HCT116 (cell line): ENCODE data around the gene ADAM23. TPM values are rescaled to one million over a fixed set of nuclear protein-coding genes. Genes with fewer than 3 reads are reported as not detected.

ENCODE experiments used
- ATAC-seq: fragments of 200-7000 bp; cut with Tn5 transposase; 2 replicates; pipeline ENCODE4 v1.9.1; 2020; ENCODE audit warnings: mild to moderate bottlenecking, moderate library complexity
- BruUV-seq: library from RNA; stranded (reverse); fragments of 400-500 nt; replicated peaks from 2 replicates; lab custom pipeline; 2021; lab: Mats Ljungman, UMichigan
- CTCF ChIA-PET: fragments of 300-600 bp; sonication (Branson Sonifier 250); formaldehyde crosslinking; loops from one replicate; lab custom pipeline; 2021; ENCODE audit warnings: antibody characterized with exemption; lab: Charles Lee
- POLR2A ChIA-PET: fragments of 300-600, 350-600 bp; sonication (Branson Sonifier 250); formaldehyde crosslinking; loops from one replicate; lab custom pipeline; 2021; ENCODE audit warnings: antibody characterized with exemption; lab: Charles Lee
- RAD21 ChIA-PET, 2 experiments: fragments of 300-600 bp; sonication (Branson Sonifier 250); formaldehyde crosslinking; loops; one replicate each; lab custom pipeline; 2023; ENCODE audit warnings: low total read pairs in 2 of 2; ENCODE audit not compliant: uncharacterized antibody in 2 of 2, unreplicated experiment in 2 of 2, low non-redundant PET in 1 of 2; lab: Charles Lee
- DNase-seq: peaks from one replicate; pipeline ENCODE4 v3.0.0-alpha.2; 2010; ENCODE audit warnings: low read depth, low spot score
- H2AFZ ChIP-seq: fragments of 200-600 bp; shearing (Covaris generic), sonication (generic); 2 replicates; pipeline ENCODE4 v1.6.1; 2017; ENCODE audit warnings: low read depth, mixed run types, mixed read lengths, antibody characterized with exemption, low read length; ENCODE audit not compliant: poor library complexity, severe bottlenecking
- H3K27ac ChIP-seq: 2 replicates; pipeline ENCODE4 v1.5.1; 2012; ENCODE audit warnings: low read depth, low read length
- H3K27me3 ChIP-seq: fragments of 200-600 bp; sonication (generic); 2 replicates; pipeline ENCODE4 v1.6.1; 2016; ENCODE audit warnings: mixed run types, low read length, mixed read lengths; ENCODE audit not compliant: insufficient read depth
- H3K36me3 ChIP-seq, 2 experiments: fragments of 200-500 bp in 1 of 2; fragments of 200-600 bp in 1 of 2; sonication (Bioruptor generic) in 1 of 2; sonication (generic) in 1 of 2; 2 replicates each; pipeline versions ENCODE4 v1.5.1 to v1.6.1; 2014 to 2016; ENCODE audit warnings: low read length in 2 of 2, inconsistent platforms in 1 of 2, mixed read lengths in 1 of 2, mixed run types in 1 of 2; ENCODE audit not compliant: insufficient read depth in 2 of 2, control insufficient read depth in 1 of 2
- H3K4me1 ChIP-seq, 2 experiments: fragments of 200-600 bp in 1 of 2; sonication (generic) in 1 of 2; 2 replicates each; pipeline versions ENCODE4 v1.5.1 to v1.6.1; 2012 to 2017; ENCODE audit warnings: low read length in 2 of 2, inconsistent platforms in 1 of 2, mild to moderate bottlenecking in 1 of 2, mixed read lengths in 1 of 2, mixed run types in 1 of 2, moderate library complexity in 1 of 2; ENCODE audit not compliant: insufficient read depth in 2 of 2, control insufficient read depth in 1 of 2
- H3K4me2 ChIP-seq: fragments of 200-600 bp; sonication (generic); 2 replicates; pipeline ENCODE4 v1.6.1; 2017; ENCODE audit warnings: mixed run types, low read length, mixed read lengths
- H3K4me3 ChIP-seq, 2 experiments: fragments of 200-600 bp in 1 of 2; sonication (generic) in 1 of 2; replicated peaks in 1 of 2; 2 replicates each; pipeline ENCODE4 v1.5.1; 2011 to 2016; ENCODE audit warnings: low read length in 2 of 2, control low read depth in 1 of 2, low read depth in 1 of 2, mild to moderate bottlenecking in 1 of 2, mixed read lengths in 1 of 2, mixed run types in 1 of 2
- H3K79me2 ChIP-seq: fragments of 200-600 bp; sonication (generic); 2 replicates; pipeline ENCODE4 v1.6.1; 2017; ENCODE audit warnings: mild to moderate bottlenecking, mixed run types, low read length, moderate library complexity, mixed read lengths; ENCODE audit not compliant: insufficient read depth
- H3K9ac ChIP-seq: fragments of 200-600 bp; sonication (generic); 2 replicates; pipeline ENCODE4 v1.6.1; 2016; ENCODE audit warnings: low read length, mixed read lengths
- H3K9me2 ChIP-seq: fragments of 200-600 bp; sonication (generic), shearing (Covaris generic); 2 replicates; pipeline ENCODE4 v1.6.1; 2017; ENCODE audit warnings: mixed run types, mild to moderate bottlenecking, moderate library complexity; ENCODE audit not compliant: insufficient read depth
- H3K9me3 ChIP-seq, 2 experiments: fragments of 200-500 bp in 1 of 2; fragments of 200-600 bp in 1 of 2; sonication (Bioruptor generic) in 1 of 2; sonication (generic) in 1 of 2; 2 replicates each; pipeline ENCODE4 v1.6.1; 2014 to 2017; ENCODE audit warnings: low read length in 2 of 2, mixed read lengths in 2 of 2, inconsistent platforms in 1 of 2, low read depth in 1 of 2, mild to moderate bottlenecking in 1 of 2, mixed run types in 1 of 2, moderate library complexity in 1 of 2; ENCODE audit not compliant: control insufficient read depth in 1 of 2, insufficient read depth in 1 of 2
- H4K20me1 ChIP-seq: fragments of 200-600 bp; sonication (generic), shearing (Covaris generic); 2 replicates; pipeline ENCODE4 v1.6.1; 2017; ENCODE audit warnings: mixed run types, mild to moderate bottlenecking, moderate library complexity; ENCODE audit not compliant: insufficient read depth
- CBX3 ChIP-seq: IDR thresholded peaks from 2 replicates; pipeline ENCODE4 v1.6.1; 2012; ENCODE audit warnings: low read depth
- CEBPB ChIP-seq: IDR thresholded peaks from 2 replicates; pipeline ENCODE4 v1.6.1; 2012; ENCODE audit warnings: low read depth
- CTCF ChIP-seq, 3 experiments: fragments of 200-600 bp in 1 of 3; sonication (generic) in 1 of 3; IDR thresholded peaks in 2 of 3; conservative IDR thresholded peaks in 1 of 3; 2 replicates each; pipeline ENCODE4 v1.5.1; 2012 to 2017; ENCODE audit warnings: low read depth in 2 of 3, low read length in 2 of 3, antibody characterized with exemption in 1 of 3, borderline replicate concordance in 1 of 3, control low read depth in 1 of 3, mild to moderate bottlenecking in 1 of 3, mixed read lengths in 1 of 3, mixed run types in 1 of 3, moderate library complexity in 1 of 3; ENCODE audit not compliant: insufficient read depth in 1 of 3
- EGR1 ChIP-seq: IDR thresholded peaks from 2 replicates; pipeline ENCODE4 v1.6.1; 2012; ENCODE audit warnings: low read depth
- ELF1 ChIP-seq: IDR thresholded peaks from 2 replicates; pipeline ENCODE4 v1.6.1; 2012; ENCODE audit warnings: low read depth, borderline replicate concordance
- EZH2phosphoT487 ChIP-seq: fragments of 200-600 bp; IDR thresholded peaks from 2 replicates; pipeline ENCODE4 v1.6.1; 2018; ENCODE audit warnings: antibody characterized with exemption, borderline replicate concordance
- JUND ChIP-seq: IDR thresholded peaks from 2 replicates; pipeline ENCODE4 v1.6.1; 2012
- POLR2A ChIP-seq: IDR thresholded peaks from 2 replicates; pipeline ENCODE4 v1.7.0; 2011; ENCODE audit warnings: borderline replicate concordance; ENCODE audit not compliant: insufficient read depth, insufficient read length; ENCODE audit errors: extremely low read depth
- POLR2AphosphoS5 ChIP-seq: IDR thresholded peaks from 2 replicates; pipeline ENCODE4 v1.6.1; 2011; ENCODE audit warnings: mild to moderate bottlenecking, low read depth, low read length, moderate library complexity
- RAD21 ChIP-seq: IDR thresholded peaks from 2 replicates; pipeline ENCODE4 v1.6.1; 2012; ENCODE audit warnings: low read depth, mild to moderate bottlenecking
- REST ChIP-seq: IDR thresholded peaks from 2 replicates; pipeline ENCODE4 v1.6.1; 2012; ENCODE audit warnings: low read depth
- SIN3A ChIP-seq: IDR thresholded peaks from 2 replicates; pipeline ENCODE4 v1.6.1; 2012; ENCODE audit warnings: low read depth
- SP1 ChIP-seq: IDR thresholded peaks from 2 replicates; pipeline ENCODE4 v1.6.1; 2012; ENCODE audit warnings: low read depth
- SRF ChIP-seq: IDR thresholded peaks from 2 replicates; pipeline ENCODE4 v1.6.1; 2012; ENCODE audit warnings: low read depth
- TCF7L2 ChIP-seq: IDR thresholded peaks from 2 replicates; pipeline ENCODE4 v1.7.0; 2011; ENCODE audit warnings: borderline replicate concordance, inconsistent platforms; ENCODE audit not compliant: insufficient read depth, insufficient read length; ENCODE audit errors: extremely low read depth
- YY1 ChIP-seq: IDR thresholded peaks from 2 replicates; pipeline ENCODE4 v1.6.1; 2011; ENCODE audit warnings: low read length, low read depth, moderate library complexity, mild to moderate bottlenecking; ENCODE audit not compliant: insufficient replicate concordance; ENCODE audit errors: extremely low read depth
- ZBTB33 ChIP-seq: IDR thresholded peaks from 2 replicates; pipeline ENCODE4 v1.6.1; 2011; ENCODE audit warnings: mild to moderate bottlenecking, low read length, moderate library complexity; ENCODE audit not compliant: insufficient replicate concordance; ENCODE audit errors: extremely low read depth
- ZFX ChIP-seq: fragments of 450-650 bp; IDR thresholded peaks from 2 replicates; pipeline ENCODE4 v1.6.1; 2017
- ZNF274 ChIP-seq: fragments of 200-500 bp; sonication (Bioruptor generic); IDR thresholded peaks from 2 replicates; pipeline ENCODE4 v1.6.1; 2014; ENCODE audit warnings: mild to moderate bottlenecking, low read depth, low read length, inconsistent platforms
- intact Hi-C: fragments of 100-400 bp; cut with micrococcal nuclease; formaldehyde crosslinking; loops from 2 replicates; pipeline ENCODE4 v1.10.0; 2022
- total RNA-seq: library from RNA; stranded (reverse); gene quantifications from one replicate; pipeline ENCODE4 v1.2.1, GENCODE V29; 2021; ENCODE audit not compliant: unreplicated experiment
- TF ChIP-seq, protein P1 (sequence below): IDR thresholded peaks from 2 replicates; pipeline ENCODE4 v1.6.1; 2012

Gene ADAM23
- total RNA-seq, 1 experiment from 2014 or later: 0.10 TPM

GRCh38 chr2:206611736-206612135, 168.4 kb downstream of the ADAM23 start:
- no peaks in the 10 kb centered on the region for H4K20me1 ChIP-seq

More at GRCh38 chr2:206611736-206612135, 168.4 kb downstream of the ADAM23 start:
- ChIA-PET RAD21 (no interaction called here), CTCF (no interaction called here), POLR2A (no interaction called here)
- BruUV-seq: no TSS peak
- DNase-seq (no peak), ATAC-seq (no peak)
- Histone ChIP-seq H3K4me3 (no peak overlapping the region), H3K9me2 (no peaks in the 10 kb centered on the region), H3K79me2 (no peaks in the 10 kb centered on the region), H3K36me3 (no peaks in the 10 kb centered on the region), H3K4me2 (no peak overlapping the region), H3K9ac (no peak overlapping the region), H3K27me3 (no peaks in the 10 kb centered on the region), H2AFZ (no peak overlapping the region), H3K9me3 (no peaks in the 10 kb centered on the region), H3K27ac (no peak overlapping the region), H3K4me1 (peaks cover 0 to 4% of the 10 kb centered on the region in 2 experiments; a peak in 1 of 4 replicates)
- intact Hi-C loops: no loop called here
- TF ChIP-seq SRF: no peak
- TF ChIP-seq CTCF (IDR thresholded peaks at IDR 0.05 in 2 of 3, conservative IDR thresholded peaks at IDR 0.05 in 1 of 3; ENCODE audit: borderline replicate concordance in 1 of 3, insufficient read depth in 1 of 3, low read depth in 2 of 3, low read length in 2 of 3): no peak
- TF ChIP-seq RAD21: no peak
- no peak for TF ChIP-seq EZH2phosphoT487
- no peak for TF ChIP-seq ZFX
- no peak for TF ChIP-seq POLR2AphosphoS5
- TF ChIP-seq REST: no peak
- no peak for TF ChIP-seq ELF1
- no peak for TF ChIP-seq EGR1
- TF ChIP-seq POLR2A: no peak
- TF ChIP-seq YY1: no peak
- no peak for TF ChIP-seq CEBPB
- no peak for TF ChIP-seq JUND
- TF ChIP-seq ZNF274: no peak
- no peak for TF ChIP-seq ZBTB33
- TF ChIP-seq, protein P1, sequence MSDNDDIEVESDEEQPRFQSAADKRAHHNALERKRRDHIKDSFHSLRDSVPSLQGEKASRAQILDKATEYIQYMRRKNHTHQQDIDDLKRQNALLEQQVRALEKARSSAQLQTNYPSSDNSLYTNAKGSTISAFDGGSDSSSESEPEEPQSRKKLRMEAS: no peak
- TF ChIP-seq TCF7L2: no peak
- no peak for TF ChIP-seq SIN3A
- TF ChIP-seq CBX3: no peak
- no peak for TF ChIP-seq SP1
